Sigmoid colon (tissue), 4 donors: ENCODE results near the gene BCO2.
"Not testable (repeated sequence)": the region's sequence is repeated elsewhere in the genome, so short reads cannot be mapped to it uniquely, and the experiment has no call there.

Experiments used
- EP300 ChIP-seq, 4 donors: sonication (generic); formaldehyde crosslinking; IDR thresholded peaks; one replicate each; pipeline ENCODE4 v1.6.1; 2017; ENCODE audit warnings: antibody characterized with exemption in 4 of 4
- POLR2A ChIP-seq, 2 donors: fragments of 450-650 bp; IDR thresholded peaks; one replicate each; pipeline ENCODE4 v1.6.1; 2016; ENCODE audit warnings: antibody characterized with exemption in 2 of 2, mild to moderate bottlenecking in 2 of 2, moderate library complexity in 2 of 2
- POLR2AphosphoS5 ChIP-seq, 4 donors: sonication (generic); formaldehyde crosslinking; IDR thresholded peaks; one replicate each; pipeline ENCODE4 v1.6.1; 2017; ENCODE audit warnings: antibody characterized with exemption in 4 of 4
- TF ChIP-seq, protein P1 (sequence below), 4 experiments: fragments of 450-650 bp in 3 of 4; fragments of 200-600 bp in 1 of 4; IDR thresholded peaks; one replicate each; pipeline ENCODE4 v1.5.1; 2016 to 2019; ENCODE audit warnings: antibody characterized with exemption in 4 of 4, mild to moderate bottlenecking in 3 of 4, moderate library complexity in 2 of 4

DNA sequence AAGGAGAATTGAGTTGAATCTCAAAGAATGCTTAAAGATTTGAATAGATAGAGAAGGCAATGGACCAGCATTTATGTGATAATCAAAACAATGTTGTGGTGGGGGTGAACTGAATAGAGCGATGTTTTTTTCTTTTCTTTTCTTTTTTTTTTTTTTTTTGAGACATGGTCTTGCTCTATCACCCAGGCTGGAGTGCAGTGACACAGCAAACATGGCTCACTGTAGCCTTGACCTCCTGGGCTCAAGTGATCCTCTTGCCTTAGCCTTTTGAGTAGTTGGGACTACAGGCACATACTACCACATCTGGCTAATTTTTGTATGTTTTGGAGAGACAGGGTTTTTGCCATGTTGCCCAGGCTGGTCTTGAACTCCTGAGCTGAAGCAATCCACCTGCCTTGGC, 13.1 kb upstream of the BCO2 start:
- not testable (repeated sequence) for TF ChIP-seq POLR2A, POLR2AphosphoS5, EP300 (IDR thresholded peaks at IDR 0.05)
- TF ChIP-seq, protein P1, sequence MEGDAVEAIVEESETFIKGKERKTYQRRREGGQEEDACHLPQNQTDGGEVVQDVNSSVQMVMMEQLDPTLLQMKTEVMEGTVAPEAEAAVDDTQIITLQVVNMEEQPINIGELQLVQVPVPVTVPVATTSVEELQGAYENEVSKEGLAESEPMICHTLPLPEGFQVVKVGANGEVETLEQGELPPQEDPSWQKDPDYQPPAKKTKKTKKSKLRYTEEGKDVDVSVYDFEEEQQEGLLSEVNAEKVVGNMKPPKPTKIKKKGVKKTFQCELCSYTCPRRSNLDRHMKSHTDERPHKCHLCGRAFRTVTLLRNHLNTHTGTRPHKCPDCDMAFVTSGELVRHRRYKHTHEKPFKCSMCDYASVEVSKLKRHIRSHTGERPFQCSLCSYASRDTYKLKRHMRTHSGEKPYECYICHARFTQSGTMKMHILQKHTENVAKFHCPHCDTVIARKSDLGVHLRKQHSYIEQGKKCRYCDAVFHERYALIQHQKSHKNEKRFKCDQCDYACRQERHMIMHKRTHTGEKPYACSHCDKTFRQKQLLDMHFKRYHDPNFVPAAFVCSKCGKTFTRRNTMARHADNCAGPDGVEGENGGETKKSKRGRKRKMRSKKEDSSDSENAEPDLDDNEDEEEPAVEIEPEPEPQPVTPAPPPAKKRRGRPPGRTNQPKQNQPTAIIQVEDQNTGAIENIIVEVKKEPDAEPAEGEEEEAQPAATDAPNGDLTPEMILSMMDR (IDR thresholded peaks at IDR 0.05): not testable (repeated sequence)
